ENCODE measurements around the gene ROM1. TPM values are rescaled to one million over a fixed set of nuclear protein-coding genes. Genes with fewer than 3 reads are reported as not detected.

ROM1 gene
- polyA plus RNA-seq, 1 donor (not counting 4 experiments of a cell fraction or from before 2014, with no cell fraction given), result 1.5 TPM

DNA sequence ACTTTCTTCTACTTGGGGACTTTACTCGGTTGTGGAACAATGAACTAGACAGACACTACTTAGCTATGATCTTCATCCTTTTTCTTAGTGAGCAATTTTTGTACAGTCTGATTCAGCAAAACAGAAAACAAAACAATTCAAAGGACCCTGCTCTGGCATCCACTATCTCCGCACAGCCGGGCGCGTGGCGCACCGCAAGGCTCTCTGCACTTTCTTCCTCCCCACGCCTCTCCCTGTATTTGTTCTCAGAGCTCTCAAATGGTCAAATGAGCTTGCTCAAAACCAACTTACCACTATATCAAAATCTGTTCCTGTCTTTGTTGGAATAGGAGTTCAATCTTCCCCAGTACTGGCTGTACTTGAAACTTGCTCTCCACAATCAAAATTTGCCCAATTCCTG is 46.8 kb upstream of the ROM1 start:
- H3K9me1 ChIP-seq (ENCODE audit: control insufficient read depth, extremely low read depth, insufficient read depth, low read length), result peaks cover 2% of the 10 kb centered on the region
- H3K4me1 ChIP-seq (ENCODE audit: control insufficient read depth, extremely low read depth, insufficient read depth, low read length), result peaks cover 18% of the 10 kb centered on the region
- peaks cover 25% of the 10 kb centered on the region for H4K20me1 ChIP-seq (ENCODE audit: control insufficient read depth, extremely low read depth, insufficient read depth, low read length)
- TF ChIP-seq, protein P1, sequence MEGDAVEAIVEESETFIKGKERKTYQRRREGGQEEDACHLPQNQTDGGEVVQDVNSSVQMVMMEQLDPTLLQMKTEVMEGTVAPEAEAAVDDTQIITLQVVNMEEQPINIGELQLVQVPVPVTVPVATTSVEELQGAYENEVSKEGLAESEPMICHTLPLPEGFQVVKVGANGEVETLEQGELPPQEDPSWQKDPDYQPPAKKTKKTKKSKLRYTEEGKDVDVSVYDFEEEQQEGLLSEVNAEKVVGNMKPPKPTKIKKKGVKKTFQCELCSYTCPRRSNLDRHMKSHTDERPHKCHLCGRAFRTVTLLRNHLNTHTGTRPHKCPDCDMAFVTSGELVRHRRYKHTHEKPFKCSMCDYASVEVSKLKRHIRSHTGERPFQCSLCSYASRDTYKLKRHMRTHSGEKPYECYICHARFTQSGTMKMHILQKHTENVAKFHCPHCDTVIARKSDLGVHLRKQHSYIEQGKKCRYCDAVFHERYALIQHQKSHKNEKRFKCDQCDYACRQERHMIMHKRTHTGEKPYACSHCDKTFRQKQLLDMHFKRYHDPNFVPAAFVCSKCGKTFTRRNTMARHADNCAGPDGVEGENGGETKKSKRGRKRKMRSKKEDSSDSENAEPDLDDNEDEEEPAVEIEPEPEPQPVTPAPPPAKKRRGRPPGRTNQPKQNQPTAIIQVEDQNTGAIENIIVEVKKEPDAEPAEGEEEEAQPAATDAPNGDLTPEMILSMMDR (optimal IDR thresholded peaks at IDR 0.05 in 1 of 3, IDR thresholded peaks at IDR 0.05 in 1 of 3, conservative IDR thresholded peaks at IDR 0.05 in 1 of 3; ENCODE audit: extremely low read depth in 1 of 3, insufficient read depth in 2 of 3, low read length in 3 of 3), result no peak
- TF ChIP-seq EZH2 (IDR thresholded peaks at IDR 0.05; ENCODE audit: low read length), result no peak
- no peak overlapping the region for H2AFZ ChIP-seq (ENCODE audit: control insufficient read depth, low read length)
- no peak overlapping the region for H3K4me3 ChIP-seq (ENCODE audit: control insufficient read depth in 2 of 3, extremely low read depth in 1 of 3, insufficient read depth in 2 of 3, low read depth in 1 of 3, low read length in 3 of 3)
- FAIRE-seq, result no peak
- no peak for DNase-seq (ENCODE audit: low read depth, low spot score)
- H3K36me3 ChIP-seq (ENCODE audit: control insufficient read depth in 2 of 2, extremely low read depth in 1 of 2, insufficient read depth in 2 of 2, low read length in 2 of 2), result peaks cover 36% of the 10 kb centered on the region in 2 experiments
- H3K9ac ChIP-seq (ENCODE audit: control insufficient read depth, extremely low read depth, insufficient read depth, low read length), result no peak overlapping the region
- H3K4me2 ChIP-seq (ENCODE audit: control insufficient read depth, extremely low read depth, insufficient read depth, low read depth, low read length), result no peak overlapping the region
- no peaks in the 10 kb centered on the region for H3K9me3 ChIP-seq (ENCODE audit: control insufficient read depth, low read depth, low read length)
- H3K27ac ChIP-seq (ENCODE audit: control insufficient read depth, insufficient read depth, low read length), result no peak overlapping the region
- dilution Hi-C loops (cut with MboI; ENCODE audit: extremely low pct_ligation_motif_present, low sequenced_read_pairs), result no loop called here
- H3K79me2 ChIP-seq (ENCODE audit: control insufficient read depth, insufficient read depth, low read length), result peaks cover 73% of the 10 kb centered on the region
- no peaks in the 10 kb centered on the region for H3K27me3 ChIP-seq (ENCODE audit: control insufficient read depth, extremely low read depth, insufficient read depth, low read length)

DNA sequence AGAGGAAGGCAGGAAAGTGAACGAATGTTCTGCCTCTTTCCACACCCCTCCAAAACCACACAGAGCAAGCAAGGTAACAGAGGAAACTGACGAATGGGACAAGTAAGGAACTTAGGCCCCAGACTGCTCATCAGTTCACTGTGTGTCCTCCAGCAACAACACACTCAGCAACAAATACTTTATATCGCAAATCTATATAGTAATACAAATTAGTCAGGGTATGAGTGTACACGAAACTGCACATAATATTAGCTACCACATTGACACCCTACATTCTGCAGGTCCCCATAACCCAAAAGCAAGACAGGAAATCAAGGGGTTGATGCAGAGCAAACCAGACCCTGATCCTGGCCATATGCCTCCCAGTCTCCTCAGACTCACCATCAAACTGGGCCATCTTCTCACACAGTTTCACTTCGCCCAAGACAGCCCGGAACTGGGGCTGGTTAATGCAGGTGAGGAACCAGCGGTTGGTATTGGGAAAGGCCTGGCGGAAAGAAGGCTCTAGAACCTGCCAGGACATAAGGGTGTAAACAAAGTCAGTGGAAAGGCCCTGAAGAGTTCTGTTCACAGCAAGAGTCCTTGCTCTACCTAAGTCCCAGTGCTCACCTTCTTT is 45.9 kb upstream of the ROM1 start:
- no peaks in the 10 kb centered on the region for H3K27me3 ChIP-seq (ENCODE audit: control insufficient read depth, extremely low read depth, insufficient read depth, low read length)
- H3K79me2 ChIP-seq (ENCODE audit: control insufficient read depth, insufficient read depth, low read length), result peaks cover 82% of the 10 kb centered on the region
- H3K4me1 ChIP-seq (ENCODE audit: control insufficient read depth, extremely low read depth, insufficient read depth, low read length), result peaks cover 15% of the 10 kb centered on the region
- dilution Hi-C loops (cut with MboI; ENCODE audit: extremely low pct_ligation_motif_present, low sequenced_read_pairs), result no loop called here
- H2AFZ ChIP-seq (ENCODE audit: control insufficient read depth, low read length), result no peak overlapping the region
- no peak for DNase-seq (ENCODE audit: low read depth, low spot score)
- H3K4me2 ChIP-seq (ENCODE audit: control insufficient read depth, extremely low read depth, insufficient read depth, low read depth, low read length), result no peak overlapping the region
- H3K4me3 ChIP-seq (ENCODE audit: control insufficient read depth in 2 of 3, extremely low read depth in 1 of 3, insufficient read depth in 2 of 3, low read depth in 1 of 3, low read length in 3 of 3), result no peak overlapping the region
- H3K9ac ChIP-seq (ENCODE audit: control insufficient read depth, extremely low read depth, insufficient read depth, low read length), result no peak overlapping the region
- TF ChIP-seq, protein P1 (optimal IDR thresholded peaks at IDR 0.05 in 1 of 3, IDR thresholded peaks at IDR 0.05 in 1 of 3, conservative IDR thresholded peaks at IDR 0.05 in 1 of 3; ENCODE audit: extremely low read depth in 1 of 3, insufficient read depth in 2 of 3, low read length in 3 of 3), result no peak
- no peak for TF ChIP-seq EZH2 (IDR thresholded peaks at IDR 0.05; ENCODE audit: low read length)
- H3K9me3 ChIP-seq (ENCODE audit: control insufficient read depth, low read depth, low read length), result no peaks in the 10 kb centered on the region
- H4K20me1 ChIP-seq (ENCODE audit: control insufficient read depth, extremely low read depth, insufficient read depth, low read length), result peaks cover 30% of the 10 kb centered on the region
- FAIRE-seq, result no peak
- H3K27ac ChIP-seq (ENCODE audit: control insufficient read depth, insufficient read depth, low read length), result no peak overlapping the region
- peaks cover 2% of the 10 kb centered on the region for H3K9me1 ChIP-seq (ENCODE audit: control insufficient read depth, extremely low read depth, insufficient read depth, low read length)
- H3K36me3 ChIP-seq (ENCODE audit: control insufficient read depth in 2 of 2, extremely low read depth in 1 of 2, insufficient read depth in 2 of 2, low read length in 2 of 2), result peaks cover 39 to 40% of the 10 kb centered on the region in 2 experiments

All from keratinocyte (primary cell).